Gastrocnemius medialis (tissue), 4 donors: Measurements from ENCODE around the gene CASP6. TPM values are rescaled to one million over a fixed set of nuclear protein-coding genes. Genes with fewer than 3 reads are reported as not detected.

Source experiments
- ATAC-seq, 2 donors: fragments of 150-250 bp; one replicate each; pipeline ENCODE4 v1.9.1; 2016
- DNase-seq, 2 donors: peaks; one replicate each; pipeline ENCODE4 v3.0.0-alpha.2; 2019
- H3K27ac ChIP-seq, 4 donors: fragments of 200-600 bp; sonication (generic); 1 replicate in 1 of 4; 2 replicates in 3 of 4; pipeline ENCODE4 v1.5.1; 2016 to 2018; ENCODE audit warnings: mild to moderate bottlenecking in 2 of 4, moderate library complexity in 1 of 4
- H3K27me3 ChIP-seq, 3 donors: fragments of 200-600 bp; sonication (generic) in 2 of 3; 1 replicate in 1 of 3; 2 replicates in 2 of 3; pipeline versions ENCODE4 v1.5.1 to v1.6.0; 2016 to 2019; ENCODE audit warnings: mild to moderate bottlenecking in 1 of 3, moderate library complexity in 1 of 3
- H3K36me3 ChIP-seq, 2 donors: fragments of 200-600 bp; sonication (generic) in 1 of 2; one replicate each; pipeline ENCODE4 v1.5.1; 2017 to 2018
- H3K4me1 ChIP-seq, 2 donors: fragments of 200-600 bp; sonication (generic) in 1 of 2; one replicate each; pipeline ENCODE4 v1.5.1; 2016 to 2017; ENCODE audit warnings: mild to moderate bottlenecking in 2 of 2
- H3K4me3 ChIP-seq, 4 donors: fragments of 200-600 bp; sonication (generic) in 3 of 4; 1 replicate in 1 of 4; 2 replicates in 3 of 4; pipeline ENCODE4 v1.5.1; 2016 to 2019; ENCODE audit warnings: mild to moderate bottlenecking in 2 of 4
- H3K9me3 ChIP-seq, 3 donors: fragments of 200-600 bp; sonication (generic) in 2 of 3; 1 replicate in 1 of 3; 2 replicates in 2 of 3; pipeline ENCODE4 v1.5.1; 2016 to 2019
- POLR2A ChIP-seq, 2 donors: fragments of 450-650 bp; IDR thresholded peaks; one replicate each; pipeline ENCODE4 v1.6.1; 2017; ENCODE audit warnings: antibody characterized with exemption in 2 of 2, mild to moderate bottlenecking in 2 of 2, moderate library complexity in 2 of 2
- in situ Hi-C, 4 donors: fragments of 200-750 bp; cut with MboI; loops; one replicate each; pipeline versions ENCODE4 v1.15.0 to v1.8.0; 2017; ENCODE audit warnings: low sequenced_read_pairs in 4 of 4
- intact Hi-C: fragments of 100-400 bp; cut with DNase I; formaldehyde crosslinking; loops from one replicate; pipeline ENCODE4 v1.15.1; 2023; ENCODE audit warnings: low total_unique reads
- total RNA-seq, 4 donors: library from RNA; depleted of rRNA; stranded (reverse); fragments of >200 nt; gene quantifications; one replicate each; pipeline versions ENCODE4 v1.1.0 to v1.2.3, GENCODE V29; 2016
- TF ChIP-seq, protein P1 (sequence below), 5 experiments: fragments of 450-650 bp in 3 of 5; fragments of 200-600 bp in 2 of 5; sonication (generic) in 2 of 5; IDR thresholded peaks in 4 of 5; conservative IDR thresholded peaks in 1 of 5; 1 replicate in 4 of 5; 2 replicates in 1 of 5; pipeline ENCODE4 v1.5.1; 2016 to 2019; ENCODE audit warnings: antibody characterized with exemption in 5 of 5, mild to moderate bottlenecking in 3 of 5, moderate library complexity in 3 of 5

Gene CASP6
- total RNA-seq, 4 donors from 2014 or later, result 6.6 to 25.2 (median 9.0) TPM

DNA sequence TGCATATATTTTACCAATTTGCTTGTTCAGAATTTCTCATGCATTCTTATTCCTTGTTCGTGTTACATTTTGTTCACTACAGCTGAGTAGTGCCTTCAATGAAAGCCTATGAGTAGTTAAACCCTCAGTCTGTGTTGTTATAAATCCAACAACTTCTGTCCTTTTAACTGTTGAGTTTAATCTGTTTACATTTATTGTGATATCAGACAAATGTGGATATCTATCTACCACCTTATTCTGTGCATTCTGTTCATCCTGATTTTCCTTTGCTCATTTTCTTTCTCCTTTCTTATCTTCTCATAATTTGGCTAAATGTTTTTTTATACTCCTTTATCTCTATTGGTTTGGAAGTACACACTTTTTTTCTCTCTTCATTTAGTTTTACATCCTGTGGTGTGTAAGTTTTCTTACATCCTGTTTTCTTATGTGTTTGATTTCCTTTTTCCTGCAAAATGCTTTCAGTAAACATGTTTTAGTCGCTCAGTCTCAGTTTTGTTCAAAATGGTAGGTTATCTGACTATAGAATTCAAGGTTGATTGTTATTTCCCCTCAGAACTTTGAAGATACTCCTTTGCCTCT, 54.2 kb downstream of the CASP6 start:
- no peaks in the 10 kb centered on the region for H3K27me3 ChIP-seq
- DNase-seq, result no peak
- in situ Hi-C loops, result no loop called here
- no peaks in the 10 kb centered on the region for H3K4me1 ChIP-seq
- H3K27ac ChIP-seq, result no peak overlapping the region
- no peak overlapping the region for H3K4me3 ChIP-seq
- H3K36me3 ChIP-seq, result no peaks in the 10 kb centered on the region
- no peaks in the 10 kb centered on the region for H3K9me3 ChIP-seq
- ATAC-seq, result no peak
- TF ChIP-seq, protein P1, sequence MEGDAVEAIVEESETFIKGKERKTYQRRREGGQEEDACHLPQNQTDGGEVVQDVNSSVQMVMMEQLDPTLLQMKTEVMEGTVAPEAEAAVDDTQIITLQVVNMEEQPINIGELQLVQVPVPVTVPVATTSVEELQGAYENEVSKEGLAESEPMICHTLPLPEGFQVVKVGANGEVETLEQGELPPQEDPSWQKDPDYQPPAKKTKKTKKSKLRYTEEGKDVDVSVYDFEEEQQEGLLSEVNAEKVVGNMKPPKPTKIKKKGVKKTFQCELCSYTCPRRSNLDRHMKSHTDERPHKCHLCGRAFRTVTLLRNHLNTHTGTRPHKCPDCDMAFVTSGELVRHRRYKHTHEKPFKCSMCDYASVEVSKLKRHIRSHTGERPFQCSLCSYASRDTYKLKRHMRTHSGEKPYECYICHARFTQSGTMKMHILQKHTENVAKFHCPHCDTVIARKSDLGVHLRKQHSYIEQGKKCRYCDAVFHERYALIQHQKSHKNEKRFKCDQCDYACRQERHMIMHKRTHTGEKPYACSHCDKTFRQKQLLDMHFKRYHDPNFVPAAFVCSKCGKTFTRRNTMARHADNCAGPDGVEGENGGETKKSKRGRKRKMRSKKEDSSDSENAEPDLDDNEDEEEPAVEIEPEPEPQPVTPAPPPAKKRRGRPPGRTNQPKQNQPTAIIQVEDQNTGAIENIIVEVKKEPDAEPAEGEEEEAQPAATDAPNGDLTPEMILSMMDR (IDR thresholded peaks at IDR 0.05 in 4 of 5, conservative IDR thresholded peaks at IDR 0.05 in 1 of 5), result no peak
- TF ChIP-seq POLR2A (IDR thresholded peaks at IDR 0.05), result no peak
- intact Hi-C loops, result no loop called here

DNA sequence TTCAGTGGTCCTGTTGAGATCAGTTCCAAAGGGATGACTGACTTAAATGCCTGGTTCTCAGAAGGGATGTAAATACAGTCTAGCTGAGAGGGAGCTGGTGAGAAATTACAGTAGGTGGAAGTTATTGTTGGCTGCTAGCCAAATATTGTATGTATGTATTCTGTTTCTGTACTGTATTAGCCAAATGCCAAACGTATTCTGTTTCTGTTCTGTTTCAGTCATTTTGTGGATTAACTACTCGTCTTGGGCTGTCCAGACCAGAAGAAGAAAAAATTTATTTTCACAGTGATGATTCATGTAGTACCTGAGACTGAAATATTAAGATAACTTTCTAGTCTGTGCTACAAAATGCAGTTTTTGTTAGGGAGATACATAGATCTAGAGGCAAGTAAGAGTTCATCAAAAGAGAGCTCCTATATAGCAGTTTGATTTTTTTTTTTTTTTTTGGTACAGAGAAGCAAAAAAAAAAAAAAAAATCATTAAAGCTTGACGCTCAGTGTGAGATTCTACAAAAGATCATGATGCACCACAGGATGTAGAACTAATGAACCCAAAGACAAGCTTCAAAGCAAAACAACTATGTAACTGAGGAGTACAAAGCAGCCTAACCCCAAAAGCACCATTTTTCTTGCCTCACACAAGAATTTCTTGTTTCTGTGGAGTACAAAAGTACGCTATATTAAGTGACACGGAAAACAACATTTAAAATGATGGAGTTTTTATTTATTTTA, 54.8 kb downstream of the CASP6 start:
- H3K27ac ChIP-seq, result no peak overlapping the region

DNA sequence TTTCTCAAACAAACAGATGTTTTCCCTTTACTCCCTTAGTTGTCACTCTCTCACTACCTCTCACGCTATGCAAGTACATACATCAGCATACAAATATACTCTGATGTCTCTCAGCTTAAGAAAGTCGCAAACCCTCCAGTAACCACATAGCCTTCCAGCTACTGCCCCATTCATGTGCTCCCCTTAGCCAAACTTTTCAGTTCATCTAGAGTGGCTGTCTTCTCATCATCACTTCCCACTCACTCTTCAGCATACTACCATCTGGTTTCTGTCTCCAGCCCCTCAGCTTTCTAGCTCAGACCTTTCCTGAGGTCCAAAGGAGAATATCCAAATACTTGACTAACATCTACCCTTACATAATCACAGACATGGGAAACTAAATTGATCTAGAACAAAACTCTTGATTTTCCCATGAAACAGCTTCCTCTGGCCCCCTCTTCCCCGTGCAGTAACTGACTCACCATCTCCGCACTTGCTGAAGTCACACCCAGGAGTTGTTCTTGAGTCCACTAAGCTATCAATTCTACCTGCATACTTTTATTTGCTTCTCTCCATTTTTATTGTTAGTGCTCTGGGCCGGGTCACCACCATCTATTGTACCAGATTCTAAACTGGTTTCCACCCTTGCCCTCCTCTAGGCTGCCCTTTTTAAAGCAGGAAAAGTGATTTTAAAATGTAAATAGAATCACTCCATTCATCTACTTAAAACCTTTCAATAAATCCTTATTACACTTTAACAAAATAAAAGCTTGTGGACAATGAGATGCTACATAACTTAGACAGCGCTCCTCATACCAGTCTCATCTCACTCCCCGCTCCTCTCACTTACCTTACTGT, 57.2 kb downstream of the CASP6 start:
- intact Hi-C loops, result no loop called here
- DNase-seq (no peak), ATAC-seq (no peak)
- Histone ChIP-seq H3K4me1 (no peaks in the 10 kb centered on the region), H3K27me3 (no peaks in the 10 kb centered on the region), H3K9me3 (no peaks in the 10 kb centered on the region), H3K36me3 (no peaks in the 10 kb centered on the region), H3K4me3 (no peak overlapping the region), H3K27ac (no peak overlapping the region)
- in situ Hi-C loops, result no loop called here
- TF ChIP-seq, protein P1 (IDR thresholded peaks at IDR 0.05 in 4 of 5, conservative IDR thresholded peaks at IDR 0.05 in 1 of 5), result no peak
- TF ChIP-seq POLR2A (IDR thresholded peaks at IDR 0.05), result no peak

More for the DNA sequence above, 54.8 kb downstream of the CASP6 start:
- in situ Hi-C loops, result no loop called here
- H3K36me3 ChIP-seq, result no peaks in the 10 kb centered on the region
- no peaks in the 10 kb centered on the region for H3K4me1 ChIP-seq
- H3K4me3 ChIP-seq, result no peak overlapping the region
- TF ChIP-seq POLR2A (IDR thresholded peaks at IDR 0.05), result no peak
- TF ChIP-seq, protein P1 (IDR thresholded peaks at IDR 0.05 in 4 of 5, conservative IDR thresholded peaks at IDR 0.05 in 1 of 5), result no peak
- intact Hi-C loops, result no loop called here
- no peaks in the 10 kb centered on the region for H3K9me3 ChIP-seq
- no peaks in the 10 kb centered on the region for H3K27me3 ChIP-seq
- ATAC-seq (no peak), DNase-seq (no peak)

DNA sequence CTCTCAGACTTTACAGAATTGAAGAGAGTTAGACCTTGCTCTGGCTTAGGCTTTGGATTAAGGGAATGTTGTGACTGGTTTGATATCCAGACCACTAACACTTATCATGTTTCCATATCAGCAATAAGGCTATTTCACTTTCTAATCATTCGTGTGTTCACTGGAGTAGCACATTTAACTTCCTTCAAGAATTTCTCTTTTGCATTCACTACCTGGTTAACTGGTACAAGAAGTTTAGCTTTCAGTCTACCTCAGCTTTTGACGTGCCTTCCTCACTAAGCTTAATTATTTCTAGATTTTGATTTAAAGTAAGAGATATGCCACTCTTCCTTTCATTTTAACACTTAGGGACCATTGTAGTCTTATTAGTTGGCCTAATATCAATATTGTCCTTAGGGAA, 62.6 kb downstream of the CASP6 start:
- Histone ChIP-seq H3K36me3 (no peaks in the 10 kb centered on the region), H3K27ac (no peak overlapping the region), H3K4me3 (no peak overlapping the region), H3K27me3 (no peaks in the 10 kb centered on the region), H3K9me3 (no peaks in the 10 kb centered on the region), H3K4me1 (no peaks in the 10 kb centered on the region)
- TF ChIP-seq, protein P1 (IDR thresholded peaks at IDR 0.05 in 4 of 5, conservative IDR thresholded peaks at IDR 0.05 in 1 of 5), result no peak
- no peak for TF ChIP-seq POLR2A (IDR thresholded peaks at IDR 0.05)
- DNase-seq (no peak), ATAC-seq (no peak)
- in situ Hi-C loops (no loop called here), intact Hi-C loops (no loop called here)

Other genes starting within 250 kb of the CASP6 start
- 1 to 10 TPM; 2.6 to 5.6 (median 4.0) TPM for gene MCUB, start 143.2 kb downstream of the CASP6 start, total RNA-seq
- gene PLA2G12A, start 26.6 kb upstream of the CASP6 start, total RNA-seq, result 10 to 100 TPM; 26.7 to 83.1 (median 57.6) TPM
- gene CFI, start 98.6 kb upstream of the CASP6 start, total RNA-seq, result 1 to 10 TPM; 1.1 to 3.7 (median 3.3) TPM
- 1 to 10 TPM; 2.8 to 7.2 (median 3.5) TPM for gene GAR1, start 112.3 kb upstream of the CASP6 start, total RNA-seq
- not detected for gene RRH, start 124.5 kb upstream of the CASP6 start, total RNA-seq
- under 1 TPM in 2 of 4 donors, not detected in 2; 0.15 to 0.25 TPM for gene LRIT3, start 144.7 kb upstream of the CASP6 start, total RNA-seq
- 10 to 100 TPM; 12.1 to 58.5 (median 21.3) TPM for gene EGF, start 209.4 kb upstream of the CASP6 start, total RNA-seq